RWPE1 (cell line): ENCODE results near the gene KCNIP3.

Experiments used
- CTCF ChIA-PET: fragments of 350-600 bp; sonication (Branson Sonifier 250); formaldehyde crosslinking; extraction: SDS; loops from one replicate; lab custom pipeline; 2021; lab: Yijun Ruan, JAX
- POLR2A ChIA-PET: fragments of 400-600 bp; formaldehyde crosslinking; extraction: SDS; loops from one replicate; lab custom pipeline; 2020; ENCODE audit warnings: antibody characterized with exemption; ENCODE audit not compliant: low non-redundant PET; lab: Yijun Ruan, JAX
- DNase-seq: peaks from one replicate; pipeline ENCODE4 v3.0.0; 2012; ENCODE audit warnings: low spot score
- H3K27ac ChIP-seq: fragments of 450-650 bp; 2 replicates; pipeline ENCODE4 v1.5.1; 2017
- CTCF ChIP-seq: fragments of 450-650 bp; conservative IDR thresholded peaks from 2 replicates; pipeline ENCODE4 v1.5.1; 2017; ENCODE audit warnings: low read depth, mild to moderate bottlenecking

KCNIP3 gene

GRCh38 chr2:95297639-95298395, 670 bp downstream of the KCNIP3 start:
- ChIA-PET CTCF (interaction anchor here (0.5 to 1.0 kb wide), 2 partner anchors 20 to 31 kb away, joined by 3 read pairs; no protein-coding TSS in a partner anchor), POLR2A (no interaction called here)
- no peak for DNase-seq
- TF ChIP-seq CTCF: no peak
- H3K27ac ChIP-seq: no peak overlapping the region

GRCh38 chr2:95298486-95299111, 1.5 kb downstream of the KCNIP3 start:
- H3K27ac ChIP-seq: no peak overlapping the region
- TF ChIP-seq CTCF: no peak
- ChIA-PET POLR2A (no interaction called here), CTCF (interaction anchor here (1.0 kb wide), 1 partner anchor 21 kb away, joined by 3 read pairs; no protein-coding TSS in a partner anchor)
- DNase-seq: no peak

- 0 out of 2 replicates have a peak overlapping the region, but pooled peaks have one; percentile 26 for H3K27ac ChIP-seq
- no peak for TF ChIP-seq CTCF
- DNase-seq: no peak
- CTCF ChIA-PET: interaction anchor here (1.2 kb wide), 1 partner anchor 68 kb away, joined by 6 read pairs; no protein-coding TSS in a partner anchor
- POLR2A ChIA-PET: no interaction called here
These were observed 2.8 kb downstream of the KCNIP3 start for GRCh38 chr2:95299961-95300360.

- ChIA-PET CTCF (interaction anchor here (1.2 kb wide), 1 partner anchor 69 kb away, joined by 6 read pairs; no protein-coding TSS in a partner anchor), POLR2A (no interaction called here)
- no peak for TF ChIP-seq CTCF
- no peak for DNase-seq
- 0 out of 2 replicates have a peak overlapping the region, but pooled peaks have one; percentile 26 for H3K27ac ChIP-seq
These were observed 3.3 kb downstream of the KCNIP3 start for GRCh38 chr2:95300450-95300849.

- H3K27ac ChIP-seq: no peak overlapping the region
- ChIA-PET CTCF (interaction anchor here (0.7 to 1.3 kb wide), 2 partner anchors 9 to 70 kb away, joined by 3 to 4 read pairs; no protein-coding TSS in a partner anchor), POLR2A (no interaction called here)
- no peak for TF ChIP-seq CTCF
- DNase-seq: no peak
These were observed 4.0 kb downstream of the KCNIP3 start for GRCh38 chr2:95301186-95301585.

GRCh38 chr2:95301876-95302641, 4.9 kb downstream of the KCNIP3 start:
- no peak for TF ChIP-seq CTCF
- ChIA-PET POLR2A (interaction anchor here (0.6 kb wide), 2 partner anchors 28 to 44 kb away, joined by 3 to 4 read pairs; partner anchors contain the start of gene PROM2), CTCF (interaction anchor here (0.7 to 1.3 kb wide), 2 partner anchors 9 to 70 kb away, joined by 3 to 4 read pairs; no protein-coding TSS in a partner anchor)
- DNase-seq: no peak
- H3K27ac ChIP-seq: no peak overlapping the region
